Stimulated activated CD4-positive, alpha-beta T cell treated with anti-CD3 and anti-CD28 coated beads, TNF-alpha, amount 100 ng/mL, for 24 hours (primary cell): Measurements from ENCODE around the gene TUBGCP3.

Experiments used
- DNase-seq, 3 experiments: peaks; one replicate each; pipeline ENCODE4 v3.0.0-alpha.2; 2020; ENCODE audit warnings: low read depth in 3 of 3

TUBGCP3 gene

GRCh38 chr13:112616586-112617362 lies 28.8 kb upstream of the TUBGCP3 start:
- no peak for DNase-seq

GRCh38 chr13:112615391-112615790 lies 27.4 kb upstream of the TUBGCP3 start:
- DNase-seq = no peak

- no peak for DNase-seq
Measured at GRCh38 chr13:112614835-112615234, 26.9 kb upstream of the TUBGCP3 start.

- DNase-seq = no peak
Measured at GRCh38 chr13:112608212-112608611, 20.3 kb upstream of the TUBGCP3 start.

- peak; percentile 79 to 91 (median 81) for DNase-seq
Measured at GRCh38 chr13:112606109-112607001, 18.4 kb upstream of the TUBGCP3 start.

GRCh38 chr13:112605531-112605990 lies 17.6 kb upstream of the TUBGCP3 start:
- DNase-seq = no peak

GRCh38 chr13:112603641-112604225 lies 15.8 kb upstream of the TUBGCP3 start:
- no peak for DNase-seq

GRCh38 chr13:112602189-112602588 lies 14.2 kb upstream of the TUBGCP3 start:
- no peak for DNase-seq

- no peak for DNase-seq
Measured at GRCh38 chr13:112601371-112601770, 13.4 kb upstream of the TUBGCP3 start.

GRCh38 chr13:112596235-112596634 lies 8.3 kb upstream of the TUBGCP3 start:
- DNase-seq = no peak

- DNase-seq = no peak
Measured at GRCh38 chr13:112592647-112593046, 4.7 kb upstream of the TUBGCP3 start.

- no peak for DNase-seq
Measured at GRCh38 chr13:112592181-112592580, 4.2 kb upstream of the TUBGCP3 start.

GRCh38 chr13:112588490-112589297 lies 741 bp upstream of the TUBGCP3 start:
- DNase-seq = no peak

GRCh38 chr13:112587212-112587763 lies 665 bp downstream of the TUBGCP3 start:
- peak; percentile 52 to 81 (median 58) for DNase-seq

- no peak for DNase-seq
Measured at GRCh38 chr13:112586334-112586960, 1.5 kb downstream of the TUBGCP3 start.

GRCh38 chr13:112583592-112584277 lies 4.2 kb downstream of the TUBGCP3 start:
- no peak for DNase-seq

GRCh38 chr13:112582263-112582662 lies 5.7 kb downstream of the TUBGCP3 start:
- DNase-seq = no peak

- DNase-seq = no peak
Measured at GRCh38 chr13:112580912-112581311, 7.0 kb downstream of the TUBGCP3 start.

- no peak for DNase-seq
Measured at GRCh38 chr13:112580211-112580610, 7.7 kb downstream of the TUBGCP3 start.

- DNase-seq = no peak
Measured at GRCh38 chr13:112579310-112579843, 8.6 kb downstream of the TUBGCP3 start.
